HepG2 (cell line): ENCODE results near the gene PRKCE. TPM values are rescaled to one million over a fixed set of nuclear protein-coding genes. Genes with fewer than 3 reads are reported as not detected.

ENCODE experiments used
- ATAC-seq: fragments of 200-7000 bp; cut with Tn5 transposase; 3 replicates; pipeline ENCODE4 v1.9.1; 2020; ENCODE audit warnings: mild to moderate bottlenecking, moderate library complexity
- BruUV-seq: library from RNA; stranded (reverse); fragments of 400-500 nt; replicated peaks from 2 replicates; lab custom pipeline; 2021; lab: Mats Ljungman, UMichigan
- CTCF ChIA-PET: fragments of 300-600 bp; formaldehyde crosslinking; extraction: SDS; loops from one replicate; lab custom pipeline; 2021; ENCODE audit warnings: low total read pairs, inconsistent platforms, low intra/inter-chr PET ratio; lab: Yijun Ruan, JAX
- POLR2A ChIA-PET: fragments of 350-600 bp; sonication (Branson Sonifier 250); formaldehyde crosslinking; loops from one replicate; lab custom pipeline; 2020; ENCODE audit warnings: antibody characterized with exemption, inconsistent platforms; lab: Yijun Ruan, JAX
- DNase-seq: peaks from one replicate; pipeline ENCODE4 v3.0.0-alpha.2; 2015; ENCODE audit warnings: low spot score
- FAIRE-seq: peaks from 3 replicates; lab custom pipeline; 2011; peaks lifted over from hg19 to GRCh38; lab: Jason Lieb, UNC
- H2AFZ ChIP-seq: one replicate; pipeline ENCODE4 v1.6.1; 2011; ENCODE audit warnings: low read length, inconsistent platforms
- H3K27ac ChIP-seq: fragments of 300-600 bp; 3 replicates; pipeline ENCODE4 v1.8.0; 2011; ENCODE audit warnings: mixed run types, mild to moderate bottlenecking, mixed read lengths, low read length, inconsistent platforms; ENCODE audit not compliant: insufficient read depth; ENCODE audit errors: extremely low read length
- H3K27me3 ChIP-seq, 2 experiments: fragments of 200-600 bp in 1 of 2; 2 replicates in 1 of 2; 3 replicates in 1 of 2; pipeline versions ENCODE4 v1.6.0 to v1.8.0; 2011; ENCODE audit warnings: low read length in 2 of 2, mild to moderate bottlenecking in 2 of 2, moderate library complexity in 2 of 2, inconsistent platforms in 1 of 2; ENCODE audit not compliant: insufficient read depth in 2 of 2, control insufficient read depth in 1 of 2
- H3K36me3 ChIP-seq, 2 experiments: fragments of 200-600 bp in 1 of 2; replicated peaks in 1 of 2; 2 replicates in 1 of 2; 3 replicates in 1 of 2; pipeline versions ENCODE4 v1.5.1 to v1.8.0; 2011; ENCODE audit warnings: low read length in 2 of 2, inconsistent platforms in 1 of 2; ENCODE audit not compliant: insufficient read depth in 2 of 2, control insufficient read depth in 1 of 2
- H3K4me1 ChIP-seq: 2 replicates; pipeline ENCODE4 v1.5.1; 2012; ENCODE audit warnings: low read length, inconsistent platforms; ENCODE audit not compliant: insufficient read depth
- H3K4me2 ChIP-seq: 2 replicates; pipeline ENCODE4 v1.6.0; 2011; ENCODE audit warnings: low read depth, low read length, inconsistent platforms
- H3K4me3 ChIP-seq, 3 experiments: fragments of 200-600 bp in 1 of 3; sonication (generic), shearing (Covaris generic) in 1 of 3; replicated peaks in 1 of 3; 2 replicates each; pipeline ENCODE4 v1.5.1; 2011 to 2016; ENCODE audit warnings: low read length in 3 of 3, inconsistent platforms in 2 of 3, low read depth in 2 of 3, mild to moderate bottlenecking in 2 of 3, control low read depth in 1 of 3, mixed read lengths in 1 of 3; ENCODE audit not compliant: insufficient read depth in 1 of 3
- H3K79me2 ChIP-seq: one replicate; pipeline ENCODE4 v1.6.1; 2011; ENCODE audit warnings: low read length, inconsistent platforms; ENCODE audit not compliant: insufficient read depth
- H3K9ac ChIP-seq: 2 replicates; pipeline ENCODE4 v1.6.0; 2011; ENCODE audit warnings: mild to moderate bottlenecking, low read depth, low read length, inconsistent platforms; ENCODE audit not compliant: insufficient read depth
- H3K9me3 ChIP-seq: 2 replicates; pipeline ENCODE4 v1.5.1; 2012; ENCODE audit warnings: mild to moderate bottlenecking, low read length
- H4K20me1 ChIP-seq: 2 replicates; pipeline ENCODE4 v1.6.0; 2011; ENCODE audit warnings: inconsistent platforms, mild to moderate bottlenecking, low read length, moderate library complexity; ENCODE audit not compliant: insufficient read depth
- MTF2 ChIP-seq: sonication (generic); formaldehyde crosslinking; IDR thresholded peaks from 2 replicates; pipeline ENCODE4 v1.5.0; 2020; ENCODE audit warnings: missing genetic modification reagents, borderline replicate concordance
- ZNF12 ChIP-seq: sonication (generic); formaldehyde crosslinking; IDR thresholded peaks from 2 replicates; pipeline ENCODE4 v1.5.0; 2020; ENCODE audit warnings: missing genetic modification reagents
- ZNF235 ChIP-seq: sonication (generic); formaldehyde crosslinking; IDR thresholded peaks from 2 replicates; pipeline ENCODE4 v1.8.1; 2023; ENCODE audit warnings: mild to moderate bottlenecking, missing genetic modification reagents, borderline replicate concordance
- ZNF615 ChIP-seq: sonication (generic); formaldehyde crosslinking; IDR thresholded peaks from 2 replicates; pipeline ENCODE4 v1.5.0; 2020; ENCODE audit warnings: mild to moderate bottlenecking, missing genetic modification reagents, borderline replicate concordance
- in situ Hi-C: cut with HindIII; loops from 2 replicates; pipeline ENCODE4 v1.10.0; 2017; ENCODE audit warnings: low pct_unique_long_range_greater_than_20kb; ENCODE audit not compliant: extremely low pct_ligation_motif_present
- intact Hi-C: fragments of 100-400 bp; cut with micrococcal nuclease; formaldehyde crosslinking; loops from one replicate; pipeline ENCODE4 v1.10.0; 2022; ENCODE audit not compliant: unreplicated experiment
- polyA plus RNA-seq, 8 experiments: library from polyadenylated mRNA; depleted of rRNA in 3 of 8; stranded (reverse) in 7 of 8; unstranded in 1 of 8; fragments of >200 nt; fragmentation: Illumina TruSeq in 4 of 8; extraction: Trizol in 4 of 8; gene quantifications; 2 replicates each; pipeline versions ENCODE4 v1.2.1 to v1.2.3, GENCODE V29; 2011 to 2016; ENCODE audit warnings: low read depth in 4 of 8, missing spikeins in 1 of 8, mixed read lengths in 1 of 8; ENCODE audit not compliant: insufficient read depth in 1 of 8
- total RNA-seq, 5 experiments: library from RNA; depleted of rRNA; stranded (reverse); fragments of >200 nt; fragmentation: Illumina TruSeq; extraction: Trizol; gene quantifications; 2 replicates each; pipeline ENCODE4 v1.2.3, GENCODE V29; 2016; ENCODE audit warnings: low read depth in 1 of 5
- TF ChIP-seq, protein P1 (sequence below): sonication (generic); formaldehyde crosslinking; IDR thresholded peaks from 2 replicates; pipeline ENCODE4 v1.4.0; 2020; ENCODE audit warnings: missing genetic modification reagents, borderline replicate concordance
- TF ChIP-seq, protein P2 (sequence below): sonication (generic); formaldehyde crosslinking; IDR thresholded peaks from 2 replicates; pipeline ENCODE4 v1.5.0; 2020; ENCODE audit warnings: missing genetic modification reagents

PRKCE gene
- total and polyA plus RNA-seq, 2 of the 13 experiments (the other 11 are each of a cell fraction or from before 2014, with no cell fraction given) = 1.0 to 3.9 TPM

DNA sequence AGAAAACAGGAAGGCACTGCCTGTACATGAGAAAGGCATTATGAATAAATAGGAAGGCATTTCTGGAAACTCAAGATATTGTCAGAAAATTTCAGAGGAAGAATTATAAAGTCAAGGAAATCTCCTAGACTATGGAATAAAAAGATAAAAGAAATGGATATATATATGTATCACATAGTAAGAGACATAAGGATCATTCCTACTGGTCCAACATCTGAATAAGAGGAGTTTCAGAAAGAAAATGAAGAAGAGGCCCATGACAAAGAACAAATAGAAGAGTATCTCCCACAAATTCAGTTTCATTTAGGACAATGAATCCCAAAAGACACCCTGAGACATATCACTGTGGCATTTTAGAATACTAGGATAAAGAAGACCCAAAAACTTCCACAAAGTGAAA, 178.8 kb downstream of the PRKCE start:
- Histone ChIP-seq H4K20me1 (no peaks in the 10 kb centered on the region), H3K4me2 (no peak overlapping the region), H3K4me3 (no peak overlapping the region), H3K27me3 (no peaks in the 10 kb centered on the region; a peak in 1 of 5 replicates), H2AFZ (no peak overlapping the region), H3K36me3 (no peaks in the 10 kb centered on the region), H3K27ac (no peak overlapping the region), H3K79me2 (no peaks in the 10 kb centered on the region), H3K4me1 (no peaks in the 10 kb centered on the region), H3K9me3 (peaks cover 16% of the 10 kb centered on the region), H3K9ac (no peak overlapping the region)
- no peak for FAIRE-seq
- intact Hi-C loops = no loop called here
- CTCF ChIA-PET = no interaction called here
- ATAC-seq = no peak
- TF ChIP-seq MTF2 (CRISPR knock-in tag) = no peak
- no peak for TF ChIP-seq ZNF615 (CRISPR knock-in tag)
- no peak for TF ChIP-seq ZNF12 (CRISPR knock-in tag)
- TF ChIP-seq, protein P1, sequence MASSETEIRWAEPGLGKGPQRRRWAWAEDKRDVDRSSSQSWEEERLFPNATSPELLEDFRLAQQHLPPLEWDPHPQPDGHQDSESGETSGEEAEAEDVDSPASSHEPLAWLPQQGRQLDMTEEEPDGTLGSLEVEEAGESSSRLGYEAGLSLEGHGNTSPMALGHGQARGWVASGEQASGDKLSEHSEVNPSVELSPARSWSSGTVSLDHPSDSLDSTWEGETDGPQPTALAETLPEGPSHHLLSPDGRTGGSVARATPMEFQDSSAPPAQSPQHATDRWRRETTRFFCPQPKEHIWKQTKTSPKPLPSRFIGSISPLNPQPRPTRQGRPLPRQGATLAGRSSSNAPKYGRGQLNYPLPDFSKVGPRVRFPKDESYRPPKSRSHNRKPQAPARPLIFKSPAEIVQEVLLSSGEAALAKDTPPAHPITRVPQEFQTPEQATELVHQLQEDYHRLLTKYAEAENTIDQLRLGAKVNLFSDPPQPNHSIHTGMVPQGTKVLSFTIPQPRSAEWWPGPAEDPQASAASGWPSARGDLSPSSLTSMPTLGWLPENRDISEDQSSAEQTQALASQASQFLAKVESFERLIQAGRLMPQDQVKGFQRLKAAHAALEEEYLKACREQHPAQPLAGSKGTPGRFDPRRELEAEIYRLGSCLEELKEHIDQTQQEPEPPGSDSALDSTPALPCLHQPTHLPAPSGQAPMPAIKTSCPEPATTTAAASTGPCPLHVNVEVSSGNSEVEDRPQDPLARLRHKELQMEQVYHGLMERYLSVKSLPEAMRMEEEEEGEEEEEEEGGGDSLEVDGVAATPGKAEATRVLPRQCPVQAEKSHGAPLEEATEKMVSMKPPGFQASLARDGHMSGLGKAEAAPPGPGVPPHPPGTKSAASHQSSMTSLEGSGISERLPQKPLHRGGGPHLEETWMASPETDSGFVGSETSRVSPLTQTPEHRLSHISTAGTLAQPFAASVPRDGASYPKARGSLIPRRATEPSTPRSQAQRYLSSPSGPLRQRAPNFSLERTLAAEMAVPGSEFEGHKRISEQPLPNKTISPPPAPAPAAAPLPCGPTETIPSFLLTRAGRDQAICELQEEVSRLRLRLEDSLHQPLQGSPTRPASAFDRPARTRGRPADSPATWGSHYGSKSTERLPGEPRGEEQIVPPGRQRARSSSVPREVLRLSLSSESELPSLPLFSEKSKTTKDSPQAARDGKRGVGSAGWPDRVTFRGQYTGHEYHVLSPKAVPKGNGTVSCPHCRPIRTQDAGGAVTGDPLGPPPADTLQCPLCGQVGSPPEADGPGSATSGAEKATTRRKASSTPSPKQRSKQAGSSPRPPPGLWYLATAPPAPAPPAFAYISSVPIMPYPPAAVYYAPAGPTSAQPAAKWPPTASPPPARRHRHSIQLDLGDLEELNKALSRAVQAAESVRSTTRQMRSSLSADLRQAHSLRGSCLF (CRISPR knock-in tag) = no peak
- TF ChIP-seq, protein P2, sequence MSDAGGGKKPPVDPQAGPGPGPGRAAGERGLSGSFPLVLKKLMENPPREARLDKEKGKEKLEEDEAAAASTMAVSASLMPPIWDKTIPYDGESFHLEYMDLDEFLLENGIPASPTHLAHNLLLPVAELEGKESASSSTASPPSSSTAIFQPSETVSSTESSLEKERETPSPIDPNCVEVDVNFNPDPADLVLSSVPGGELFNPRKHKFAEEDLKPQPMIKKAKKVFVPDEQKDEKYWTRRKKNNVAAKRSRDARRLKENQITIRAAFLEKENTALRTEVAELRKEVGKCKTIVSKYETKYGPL (CRISPR knock-in tag) = no peak
- TF ChIP-seq ZNF235 (CRISPR knock-in tag) = no peak
- in situ Hi-C loops = no loop called here
- no TSS peak for BruUV-seq
- DNase-seq = no peak
- POLR2A ChIA-PET = no interaction called here
